ENCODE data around the gene CRYBG1.

- no peak for TF ChIP-seq TAF1 (IDR thresholded peaks at IDR 0.05; ENCODE audit: low read depth, low read length)
- TF ChIP-seq POLR2A (IDR thresholded peaks at IDR 0.05; ENCODE audit: low read depth, low read length), result no peak
- no peak for TF ChIP-seq POLR2AphosphoS5 (IDR thresholded peaks at IDR 0.05; ENCODE audit: low read depth, low read length)
Observed at GRCh38 chr6:106534004-106534403, 173.5 kb downstream of the CRYBG1 start.
